Trophoblast cell (in vitro differentiated cells and primary cell): ENCODE data around the gene TEX22.
A peak's percentile ranks its signal among the peaks of the same experiment; 100 is the strongest.

Experiments
- DNase-seq, 2 donors: peaks; one replicate each; pipeline ENCODE4 v3.0.0-alpha.2; 2016
- H2AFZ ChIP-seq: 2 replicates; pipeline ENCODE4 v1.6.1; 2013; ENCODE audit warnings: low read length, moderate library complexity, mild to moderate bottlenecking; ENCODE audit not compliant: insufficient read depth, poor library complexity
- H2AK5ac ChIP-seq: 2 replicates; pipeline ENCODE4 v1.6.1; 2013; ENCODE audit warnings: mild to moderate bottlenecking, low read length
- H2BK120ac ChIP-seq: 2 replicates; pipeline ENCODE4 v1.6.1; 2013; ENCODE audit warnings: low read length, mild to moderate bottlenecking, moderate library complexity; ENCODE audit not compliant: insufficient read depth, poor library complexity
- H2BK12ac ChIP-seq: 2 replicates; pipeline ENCODE4 v1.6.1; 2013; ENCODE audit warnings: mild to moderate bottlenecking, low read length, moderate library complexity
- H2BK5ac ChIP-seq: 2 replicates; pipeline ENCODE4 v1.6.1; 2013; ENCODE audit warnings: low read length, low read depth, moderate library complexity, mild to moderate bottlenecking; ENCODE audit not compliant: poor library complexity
- H3K14ac ChIP-seq: 2 replicates; pipeline ENCODE4 v1.6.1; 2013; ENCODE audit warnings: mild to moderate bottlenecking, low read length
- H3K18ac ChIP-seq: 2 replicates; pipeline ENCODE4 v1.6.1; 2013; ENCODE audit warnings: mild to moderate bottlenecking, low read length
- H3K23ac ChIP-seq: 2 replicates; pipeline ENCODE4 v1.6.1; 2013; ENCODE audit warnings: low read length
- H3K27ac ChIP-seq: 2 replicates; pipeline ENCODE4 v1.5.1; 2013; ENCODE audit warnings: low read depth, mild to moderate bottlenecking, inconsistent platforms, low read length, moderate library complexity
- H3K27me3 ChIP-seq: 2 replicates; pipeline ENCODE4 v1.6.1; 2013; ENCODE audit warnings: inconsistent platforms, mild to moderate bottlenecking, low read length, moderate library complexity; ENCODE audit not compliant: insufficient read depth
- H3K36me3 ChIP-seq, 2 experiments: 1 replicate in 1 of 2; 2 replicates in 1 of 2; pipeline ENCODE4 v1.6.1; 2013; ENCODE audit warnings: low read length in 2 of 2, mild to moderate bottlenecking in 2 of 2, moderate library complexity in 1 of 2; ENCODE audit not compliant: insufficient read depth in 2 of 2, control insufficient read depth in 1 of 2
- H3K4ac ChIP-seq: 2 replicates; pipeline ENCODE4 v1.6.1; 2013; ENCODE audit warnings: low read depth, mild to moderate bottlenecking, low read length, moderate library complexity
- H3K4me1 ChIP-seq, 2 experiments: 1 replicate in 1 of 2; 2 replicates in 1 of 2; pipeline ENCODE4 v1.6.1; 2013; ENCODE audit warnings: low read length in 2 of 2, mild to moderate bottlenecking in 2 of 2, moderate library complexity in 1 of 2; ENCODE audit not compliant: insufficient read depth in 2 of 2, control insufficient read depth in 1 of 2
- H3K4me2 ChIP-seq: 2 replicates; pipeline ENCODE4 v1.6.1; 2013; ENCODE audit warnings: inconsistent platforms, mild to moderate bottlenecking, low read length, moderate library complexity
- H3K4me3 ChIP-seq: 2 replicates; pipeline ENCODE4 v1.5.1; 2013; ENCODE audit warnings: mild to moderate bottlenecking, low read depth, low read length, inconsistent platforms
- H3K79me1 ChIP-seq: one replicate; pipeline ENCODE4 v1.6.1; 2013; ENCODE audit warnings: low read length
- H3K79me2 ChIP-seq: 2 replicates; pipeline ENCODE4 v1.6.1; 2013; ENCODE audit warnings: low read length, mild to moderate bottlenecking; ENCODE audit not compliant: control insufficient read depth, insufficient read depth, poor library complexity
- H3K9ac ChIP-seq: 2 replicates; pipeline ENCODE4 v1.6.1; 2013; ENCODE audit warnings: mild to moderate bottlenecking, low read length
- H3K9me3 ChIP-seq: 2 replicates; pipeline ENCODE4 v1.6.1; 2013; ENCODE audit warnings: low read depth, mild to moderate bottlenecking, control low read depth, inconsistent platforms, low read length; ENCODE audit not compliant: insufficient read depth
- H4K12ac ChIP-seq: 2 replicates; pipeline ENCODE4 v1.6.1; 2013; ENCODE audit warnings: low read depth, mild to moderate bottlenecking, low read length, moderate library complexity
- H4K8ac ChIP-seq: 2 replicates; pipeline ENCODE4 v1.6.1; 2013; ENCODE audit warnings: low read depth, mild to moderate bottlenecking, low read length, moderate library complexity
- H4K91ac ChIP-seq: one replicate; pipeline ENCODE4 v1.6.1; 2013; ENCODE audit warnings: low read depth, mild to moderate bottlenecking, low read length, moderate library complexity
- WGBS: extraction: QIAGEN DNeasy Blood & Tissue Kit; methylation state at CpG from one replicate; pipeline ENCODE4 v1.1.7; 2013; ENCODE audit warnings: missing lambda C conversion rate; ENCODE audit not compliant: insufficient read length, insufficient coverage; ENCODE audit errors: extremely low coverage; 5-methylcytosine and 5-hydroxymethylcytosine counted together

TEX22 gene

DNA sequence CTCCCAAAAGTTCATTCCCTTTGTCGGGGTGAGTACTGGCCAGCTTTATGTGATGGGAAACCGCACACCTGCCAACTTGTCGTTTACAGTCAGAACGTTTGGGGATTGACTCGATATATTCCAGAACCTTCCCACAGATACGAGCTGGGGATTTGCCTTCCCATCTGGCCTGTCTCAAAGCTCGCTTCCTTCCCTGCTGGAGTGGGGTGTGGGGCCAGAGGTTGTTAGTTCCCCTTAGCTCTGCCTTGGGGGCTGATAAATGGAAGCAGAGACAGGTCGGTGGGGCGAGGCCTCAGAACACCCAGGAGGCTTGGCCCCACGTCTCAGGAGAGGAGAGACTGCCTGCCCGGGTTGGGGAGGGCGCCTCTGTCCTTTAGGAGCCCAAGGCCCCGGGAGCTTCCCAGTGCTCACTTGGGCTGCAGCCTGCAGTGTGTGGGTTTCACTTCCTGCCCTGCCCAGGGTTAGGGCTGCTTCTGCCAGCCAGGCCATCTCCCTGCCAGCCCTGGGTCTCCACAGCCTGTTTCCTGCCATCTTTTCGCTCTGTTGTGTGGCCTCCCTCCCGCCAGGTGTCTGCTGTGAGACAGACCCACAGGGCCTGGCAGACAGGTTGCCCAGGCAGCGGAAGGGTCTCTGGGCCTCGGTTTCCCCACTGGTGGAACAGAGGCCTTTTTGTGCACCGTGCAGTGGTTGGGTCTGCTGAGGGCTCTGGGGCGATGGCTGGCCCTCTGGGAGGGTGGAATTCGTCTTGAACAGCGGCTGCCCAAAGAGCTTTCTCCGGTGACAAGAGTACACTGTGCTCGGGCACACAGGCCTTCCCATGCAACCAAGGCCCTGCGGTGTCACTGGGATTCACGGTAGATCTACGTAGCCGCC, 8.1 kb upstream of the TEX22 start:
- Histone ChIP-seq H3K18ac (no peak overlapping the region), H3K27me3 (no peaks in the 10 kb centered on the region), H2BK5ac (no peak overlapping the region), H3K4me2 (no peak overlapping the region), H2BK12ac (no peak overlapping the region), H3K27ac (no peak overlapping the region), H3K9ac (no peak overlapping the region), H3K9me3 (no peaks in the 10 kb centered on the region), H2AFZ (no peak overlapping the region), H4K12ac (no peak overlapping the region), H3K4ac (no peak overlapping the region), H3K79me1 (no peaks in the 10 kb centered on the region), H3K36me3 (peaks cover 8 to 19% of the 10 kb centered on the region in 2 experiments), H3K4me1 (no peaks in the 10 kb centered on the region), H3K4me3 (no peak overlapping the region), H2AK5ac (no peak overlapping the region), H3K79me2 (no peaks in the 10 kb centered on the region), H4K91ac (no peak overlapping the region), H4K8ac (no peak overlapping the region), H3K23ac (no peak overlapping the region), H3K14ac (no peak overlapping the region), H2BK120ac (no peak overlapping the region)
- no CpG with 5 or more reads among the region's 27 CpGs for WGBS
- no peak for DNase-seq

DNA sequence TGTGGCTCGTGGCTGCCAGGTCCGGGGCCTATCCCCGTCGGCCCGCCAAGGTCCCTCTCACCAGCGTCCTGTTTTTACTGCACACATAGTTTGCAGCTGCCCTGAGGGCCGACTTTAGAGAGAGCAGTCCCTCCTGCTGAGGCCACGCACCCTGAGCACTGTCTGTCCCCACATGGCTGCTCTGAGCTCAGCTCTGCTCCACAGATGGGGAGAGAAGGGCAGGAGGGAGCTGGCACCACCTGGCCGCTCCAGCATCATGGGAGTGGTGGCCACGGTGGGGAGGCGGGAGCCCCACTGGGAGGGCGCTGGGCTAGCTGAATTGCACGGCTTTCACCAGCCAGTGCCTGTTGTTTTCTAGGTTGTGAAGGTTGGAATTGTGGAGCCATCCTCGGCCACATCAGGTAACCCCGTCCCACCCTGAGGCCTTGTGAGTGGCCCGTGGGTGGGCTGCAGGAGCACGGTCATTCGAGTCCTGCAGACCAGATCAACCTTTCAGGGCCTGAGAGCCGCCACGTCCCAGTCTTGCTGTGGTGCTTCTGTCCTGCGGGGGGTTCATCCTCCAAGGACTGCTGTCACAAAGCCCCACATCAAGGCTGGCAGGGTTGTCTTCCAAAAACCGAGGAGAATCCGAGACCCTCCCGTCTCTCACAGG, 7.4 kb upstream of the TEX22 start:
- H3K4me2 ChIP-seq, result no peak overlapping the region
- no peak overlapping the region for H2AFZ ChIP-seq
- H2BK12ac ChIP-seq, result no peak overlapping the region
- H3K23ac ChIP-seq, result no peak overlapping the region
- no peak overlapping the region for H4K12ac ChIP-seq
- DNase-seq, result no peak
- H3K79me1 ChIP-seq, result no peaks in the 10 kb centered on the region
- no peak overlapping the region for H3K14ac ChIP-seq
- no CpG with 5 or more reads among the region's 24 CpGs for WGBS
- H3K9ac ChIP-seq, result no peak overlapping the region
- H3K18ac ChIP-seq, result no peak overlapping the region
- no peak overlapping the region for H2BK120ac ChIP-seq
- H3K36me3 ChIP-seq, result peaks cover 6 to 13% of the 10 kb centered on the region in 2 experiments
- H4K91ac ChIP-seq, result no peak overlapping the region
- no peak overlapping the region for H2AK5ac ChIP-seq
- no peak overlapping the region for H3K4me3 ChIP-seq
- H3K79me2 ChIP-seq, result no peaks in the 10 kb centered on the region
- no peak overlapping the region for H3K27ac ChIP-seq
- no peak overlapping the region for H4K8ac ChIP-seq
- H3K9me3 ChIP-seq, result no peaks in the 10 kb centered on the region
- no peak overlapping the region for H3K4ac ChIP-seq
- H2BK5ac ChIP-seq, result no peak overlapping the region
- H3K27me3 ChIP-seq, result no peaks in the 10 kb centered on the region
- no peaks in the 10 kb centered on the region for H3K4me1 ChIP-seq

GRCh38 chr14:105391541-105391940, 6.8 kb upstream of the TEX22 start:
- H3K4me2 ChIP-seq, result no peak overlapping the region
- no peaks in the 10 kb centered on the region for H3K4me1 ChIP-seq
- H3K4ac ChIP-seq, result no peak overlapping the region
- H3K9ac ChIP-seq, result no peak overlapping the region
- no peak overlapping the region for H2BK120ac ChIP-seq
- no peaks in the 10 kb centered on the region for H3K79me1 ChIP-seq
- no peaks in the 10 kb centered on the region for H3K79me2 ChIP-seq
- no peaks in the 10 kb centered on the region for H3K27me3 ChIP-seq
- H2AK5ac ChIP-seq, result no peak overlapping the region
- H4K8ac ChIP-seq, result no peak overlapping the region
- H3K36me3 ChIP-seq, result peaks cover 6 to 13% of the 10 kb centered on the region in 2 experiments
- no peaks in the 10 kb centered on the region for H3K9me3 ChIP-seq
- H3K23ac ChIP-seq, result no peak overlapping the region
- no peak overlapping the region for H3K4me3 ChIP-seq
- H4K91ac ChIP-seq, result no peak overlapping the region
- H3K18ac ChIP-seq, result no peak overlapping the region
- H4K12ac ChIP-seq, result no peak overlapping the region
- H2BK12ac ChIP-seq, result no peak overlapping the region
- no peak overlapping the region for H3K27ac ChIP-seq
- no peak overlapping the region for H2AFZ ChIP-seq
- DNase-seq, result no peak
- WGBS, result no CpG with 5 or more reads among the region's 23 CpGs
- H2BK5ac ChIP-seq, result no peak overlapping the region
- H3K14ac ChIP-seq, result no peak overlapping the region

DNA sequence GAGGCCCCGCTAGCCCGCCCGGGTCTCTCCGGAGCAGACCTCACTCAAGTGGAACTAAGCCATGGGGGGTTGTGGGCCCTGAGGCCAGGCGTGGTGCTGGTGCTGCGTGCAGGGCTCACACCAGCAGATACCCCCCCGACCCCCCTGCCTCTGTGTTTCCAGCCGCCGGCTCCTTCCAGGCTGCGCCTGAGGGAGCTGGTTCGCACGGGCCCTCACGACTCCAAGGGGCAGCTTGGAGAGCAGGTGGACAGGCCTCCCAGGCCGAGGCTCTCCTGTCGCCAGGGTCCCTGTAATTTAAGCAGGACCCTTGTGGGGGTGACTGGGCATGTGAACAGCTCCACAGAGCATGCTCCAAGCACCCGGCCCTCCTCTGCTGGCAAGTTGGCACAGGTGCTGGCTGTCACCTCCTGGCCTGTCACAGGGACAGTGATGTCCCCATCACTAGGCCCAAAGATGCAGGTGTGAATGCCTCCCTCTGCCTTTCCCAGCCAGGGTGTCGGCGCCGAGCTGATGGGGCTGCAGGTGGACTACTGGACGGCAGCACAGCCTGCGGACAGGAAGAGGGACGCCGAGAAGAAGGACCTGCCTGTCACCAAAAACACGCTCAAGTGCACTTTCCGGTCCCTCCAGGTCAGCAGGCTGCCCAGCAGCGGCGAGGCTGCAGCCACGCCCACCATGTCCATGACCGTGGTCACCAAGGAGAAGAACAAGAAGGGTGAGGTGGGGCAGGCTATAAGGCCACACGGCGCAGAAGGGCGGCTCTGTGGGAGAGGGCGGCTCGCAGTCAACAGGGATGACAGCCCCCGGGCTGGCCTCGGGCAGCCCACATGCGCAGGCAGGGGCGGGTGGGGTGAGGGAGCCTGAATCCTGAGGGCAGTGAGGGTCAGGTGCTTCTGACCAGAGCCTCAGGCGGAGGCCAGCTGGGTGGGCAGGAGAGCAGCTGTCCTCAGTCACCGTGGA, 5.9 kb upstream of the TEX22 start:
- Histone ChIP-seq H3K18ac (no peak overlapping the region), H3K79me1 (no peaks in the 10 kb centered on the region), H3K23ac (no peak overlapping the region), H4K91ac (no peak overlapping the region), H2AK5ac (no peak overlapping the region), H2BK120ac (no peak overlapping the region), H3K9ac (no peak overlapping the region), H2BK12ac (no peak overlapping the region), H3K4ac (no peak overlapping the region), H3K14ac (no peak overlapping the region), H3K79me2 (no peaks in the 10 kb centered on the region), H4K8ac (no peak overlapping the region), H2BK5ac (no peak overlapping the region), H3K27ac (no peak overlapping the region), H3K4me2 (no peak overlapping the region), H3K27me3 (no peaks in the 10 kb centered on the region), H3K36me3 (peaks cover 5 to 7% of the 10 kb centered on the region in 2 experiments), H3K4me3 (no peak overlapping the region), H3K9me3 (peaks cover 4% of the 10 kb centered on the region), H2AFZ (no peak overlapping the region), H4K12ac (no peak overlapping the region), H3K4me1 (no peaks in the 10 kb centered on the region)
- WGBS, result no CpG with 5 or more reads among the region's 40 CpGs
- DNase-seq, result peak; percentile 97 to 98
